Measurements from ENCODE around the gene SELE.

SELE gene

GRCh38 chr1:169681140-169681539 lies 52.7 kb downstream of the SELE start:
- DNase-seq, result no peak

- DNase-seq, result peak; percentile 61
These were observed 53.4 kb downstream of the SELE start for GRCh38 chr1:169680377-169681019.

- DNase-seq, result no peak
These were observed 54.2 kb downstream of the SELE start for GRCh38 chr1:169679692-169680091.

GRCh38 chr1:169676001-169676400 lies 57.9 kb downstream of the SELE start:
- DNase-seq, result no peak

All from CD4-positive, alpha-beta T cell treated with Interleukin-15 for 1 hour (primary cell).